HL-60/S4 treated with phorbol 12-myristate 13-acetate at 8.2 ng/mL for 4 days and 3 days (cell line): ENCODE results near the gene SAYSD1.

ENCODE experiments used
- in situ Hi-C: fragments of 300-500 bp; cut with MboI; formaldehyde crosslinking; loops from 2 replicates; pipeline ENCODE4 v1.15.0; 2022; ENCODE audit warnings: low sequenced_read_pairs

SAYSD1 gene

GRCh38 chr6:39059496-39060310, 55.3 kb downstream of the SAYSD1 start:
- in situ Hi-C loops, result no loop called here

- in situ Hi-C loops, result no loop called here
Measured at GRCh38 chr6:39058471-39059147, 56.4 kb downstream of the SAYSD1 start.

- in situ Hi-C loops, result no loop called here
Measured at GRCh38 chr6:39057251-39058155, 57.5 kb downstream of the SAYSD1 start.

- in situ Hi-C loops, result no loop called here
Measured at GRCh38 chr6:39056681-39057080, 58.3 kb downstream of the SAYSD1 start.

DNA sequence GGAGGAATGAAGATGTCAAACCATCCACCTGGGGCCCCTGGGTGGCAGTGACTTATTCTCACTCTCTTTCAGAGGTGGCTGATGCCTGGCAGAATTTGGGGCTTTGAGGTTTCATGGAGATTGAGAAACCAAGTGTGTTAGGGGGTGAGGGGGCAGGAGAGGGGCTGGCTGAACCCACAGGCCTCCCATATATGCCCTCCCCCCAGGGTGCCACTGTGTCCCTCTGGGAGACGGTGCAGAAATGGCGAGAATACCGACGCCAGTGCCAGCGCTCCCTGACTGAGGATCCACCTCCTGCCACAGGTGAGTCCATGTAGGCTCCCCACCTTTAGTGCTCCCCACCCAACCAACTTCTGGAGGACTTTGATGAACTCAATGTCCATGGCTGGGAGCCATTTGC, 58.8 kb downstream of the SAYSD1 start:
- in situ Hi-C loops, result no loop called here

GRCh38 chr6:39055661-39056060, 59.3 kb downstream of the SAYSD1 start:
- in situ Hi-C loops, result no loop called here

DNA sequence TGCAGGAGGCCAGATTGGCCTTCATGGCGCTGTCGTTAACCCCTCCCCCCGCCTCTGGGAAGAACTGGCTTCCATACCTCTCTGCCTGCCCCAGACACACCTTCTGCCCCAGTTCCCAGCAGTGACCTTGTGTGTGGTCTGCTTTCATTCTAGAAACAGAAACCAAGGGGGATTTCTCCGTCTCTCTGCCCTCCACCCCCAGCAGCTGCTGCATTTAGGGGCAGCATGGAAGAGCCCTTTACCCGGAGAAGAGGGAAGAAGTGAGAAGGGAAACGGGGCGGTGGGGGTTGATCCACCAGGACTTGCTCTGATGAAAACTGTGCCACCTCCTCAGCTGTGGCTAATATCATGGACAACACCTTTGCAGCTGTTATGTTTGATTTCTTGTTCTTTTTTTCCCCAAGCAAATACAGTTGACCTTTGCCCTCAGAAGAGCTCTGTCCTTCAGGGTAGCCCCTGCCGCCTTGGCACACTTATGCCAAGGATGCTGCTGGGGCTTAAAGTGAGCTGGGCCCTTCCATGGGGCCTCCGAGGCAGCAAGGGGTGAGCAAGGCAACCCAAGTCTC, 60.3 kb downstream of the SAYSD1 start:
- in situ Hi-C loops, result no loop called here
